Right atrium auricular region (tissue), 2 donors: ENCODE measurements around the gene FTHL17. TPM values are rescaled to one million over a fixed set of nuclear protein-coding genes. Genes with fewer than 3 reads are reported as not detected.

Source experiments
- DNase-seq: peaks from one replicate; pipeline ENCODE4 v3.0.0-alpha.2; 2019; ENCODE audit warnings: low spot score
- H3K27ac ChIP-seq, 2 donors: fragments of 200-600 bp; sonication (generic); 1 replicate in 1 of 2; 2 replicates in 1 of 2; pipeline ENCODE4 v1.5.1; 2016 to 2019
- H3K27me3 ChIP-seq, 2 donors: fragments of 200-600 bp; sonication (generic); one replicate each; pipeline versions ENCODE4 v1.5.1 to v1.6.0; 2017 to 2019
- H3K36me3 ChIP-seq: fragments of 200-600 bp; sonication (generic); one replicate; pipeline ENCODE4 v1.5.1; 2016
- H3K4me1 ChIP-seq, 2 donors: fragments of 200-600 bp; sonication (generic); one replicate each; pipeline versions ENCODE4 v1.5.1 to v1.6.0; 2017 to 2019
- H3K4me3 ChIP-seq, 2 donors: fragments of 200-600 bp; sonication (generic); 1 replicate in 1 of 2; 2 replicates in 1 of 2; pipeline ENCODE4 v1.5.1; 2017 to 2019; ENCODE audit warnings: mild to moderate bottlenecking in 1 of 2, moderate library complexity in 1 of 2
- H3K9me3 ChIP-seq, 2 donors: fragments of 200-600 bp; sonication (generic); one replicate each; pipeline ENCODE4 v1.5.1; 2019
- total RNA-seq, 2 donors: library from RNA; depleted of rRNA; stranded (reverse); fragments of >200 nt; gene quantifications; one replicate each; pipeline ENCODE4 v1.1.0, GENCODE V29; 2016
- TF ChIP-seq, protein P1 (sequence below), 2 donors: fragments of 200-600 bp; sonication (generic); IDR thresholded peaks; one replicate each; pipeline ENCODE4 v1.5.1; 2019; ENCODE audit warnings: antibody characterized with exemption in 2 of 2

FTHL17 gene
- not detected for total RNA-seq

DNA sequence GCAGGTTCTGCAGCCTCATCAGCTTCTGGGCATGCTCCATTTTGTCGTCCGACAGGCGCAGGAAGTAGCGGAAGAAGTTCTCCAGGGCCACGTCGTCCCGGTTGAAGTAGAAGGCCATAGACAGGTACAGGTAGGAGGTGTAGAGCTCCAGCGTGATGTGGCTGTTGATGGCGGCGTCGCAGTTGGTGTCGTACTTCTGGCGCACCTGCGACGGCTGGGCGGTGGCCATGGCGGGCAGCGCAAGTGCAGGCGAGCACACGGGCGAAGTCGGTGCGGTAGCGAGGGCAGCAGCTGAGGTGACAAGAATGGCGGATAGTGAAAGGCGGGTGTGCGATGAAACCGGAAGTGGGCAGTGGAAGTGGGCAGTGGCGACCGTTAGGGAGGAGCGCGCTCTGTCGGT is at the start of gene FTHL17:
Gene FTHL17 (minus strand): TSS at position 317 of the 400 bp plus-strand sequence. CDS start 88 bp downstream, at position 229.
- Histone ChIP-seq H3K9me3 (peaks cover 0 to 13% of the 10 kb centered on the region in 2 donors), H3K27ac (no peak within 1 kb of the TSS), H3K36me3 (no peaks in the 10 kb centered on the region), H3K27me3 (no peaks in the 10 kb centered on the region), H3K4me1 (no peaks in the 10 kb centered on the region), H3K4me3 (no peak within 1 kb of the TSS)
- TF ChIP-seq, protein P1, sequence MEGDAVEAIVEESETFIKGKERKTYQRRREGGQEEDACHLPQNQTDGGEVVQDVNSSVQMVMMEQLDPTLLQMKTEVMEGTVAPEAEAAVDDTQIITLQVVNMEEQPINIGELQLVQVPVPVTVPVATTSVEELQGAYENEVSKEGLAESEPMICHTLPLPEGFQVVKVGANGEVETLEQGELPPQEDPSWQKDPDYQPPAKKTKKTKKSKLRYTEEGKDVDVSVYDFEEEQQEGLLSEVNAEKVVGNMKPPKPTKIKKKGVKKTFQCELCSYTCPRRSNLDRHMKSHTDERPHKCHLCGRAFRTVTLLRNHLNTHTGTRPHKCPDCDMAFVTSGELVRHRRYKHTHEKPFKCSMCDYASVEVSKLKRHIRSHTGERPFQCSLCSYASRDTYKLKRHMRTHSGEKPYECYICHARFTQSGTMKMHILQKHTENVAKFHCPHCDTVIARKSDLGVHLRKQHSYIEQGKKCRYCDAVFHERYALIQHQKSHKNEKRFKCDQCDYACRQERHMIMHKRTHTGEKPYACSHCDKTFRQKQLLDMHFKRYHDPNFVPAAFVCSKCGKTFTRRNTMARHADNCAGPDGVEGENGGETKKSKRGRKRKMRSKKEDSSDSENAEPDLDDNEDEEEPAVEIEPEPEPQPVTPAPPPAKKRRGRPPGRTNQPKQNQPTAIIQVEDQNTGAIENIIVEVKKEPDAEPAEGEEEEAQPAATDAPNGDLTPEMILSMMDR (IDR thresholded peaks at IDR 0.05), result no peak
- DNase-seq, result no peak

DNA sequence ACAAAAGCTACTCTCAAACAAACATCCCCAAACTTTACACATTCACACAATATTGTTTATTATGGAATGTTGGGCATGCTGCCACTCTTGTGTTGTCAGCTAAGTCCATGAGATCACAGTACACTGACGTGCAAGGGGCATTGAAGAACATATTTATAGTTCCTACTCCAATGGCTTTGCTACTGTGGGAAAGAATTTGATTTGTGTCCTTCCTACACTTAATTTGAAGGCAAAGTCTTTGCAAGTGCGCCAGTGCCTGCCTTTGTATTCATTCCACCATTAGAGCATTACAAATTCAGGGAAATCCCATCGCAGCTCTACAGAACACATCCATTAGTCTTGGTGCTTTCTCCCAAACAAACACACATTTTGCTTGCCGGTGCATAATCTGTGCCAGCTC is 45.4 kb upstream of the FTHL17 start:
- Histone ChIP-seq H3K27ac (no peak overlapping the region), H3K36me3 (no peaks in the 10 kb centered on the region), H3K27me3 (no peaks in the 10 kb centered on the region), H3K4me1 (no peaks in the 10 kb centered on the region), H3K4me3 (no peak overlapping the region), H3K9me3 (no peaks in the 10 kb centered on the region)
- TF ChIP-seq, protein P1 (IDR thresholded peaks at IDR 0.05), result no peak
- DNase-seq, result no peak

DNA sequence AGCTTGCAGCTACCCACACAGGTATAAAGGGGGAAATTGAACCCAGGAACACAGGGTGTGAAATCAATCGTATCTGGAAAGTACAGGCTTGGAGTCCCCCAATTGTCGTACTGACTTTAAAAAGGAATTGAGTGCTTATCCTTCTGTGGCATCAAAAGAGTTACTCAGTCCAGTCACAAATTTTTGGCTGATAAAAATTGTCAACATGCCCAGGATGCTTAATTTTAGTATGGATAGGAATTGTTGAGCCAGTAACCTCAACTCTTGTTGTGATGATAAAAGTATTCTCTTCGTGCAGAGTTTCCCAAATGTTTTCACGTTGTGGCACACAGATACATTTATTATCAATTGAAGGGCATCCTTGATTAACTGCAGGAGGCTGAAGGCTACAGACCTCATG is 43.6 kb upstream of the FTHL17 start:
- H3K27ac ChIP-seq, result no peak overlapping the region
- H3K4me3 ChIP-seq, result no peak overlapping the region
- H3K27me3 ChIP-seq, result no peaks in the 10 kb centered on the region
- no peaks in the 10 kb centered on the region for H3K36me3 ChIP-seq
- no peaks in the 10 kb centered on the region for H3K4me1 ChIP-seq
- DNase-seq, result no peak
- TF ChIP-seq, protein P1 (IDR thresholded peaks at IDR 0.05), result no peak
- no peaks in the 10 kb centered on the region for H3K9me3 ChIP-seq

DNA sequence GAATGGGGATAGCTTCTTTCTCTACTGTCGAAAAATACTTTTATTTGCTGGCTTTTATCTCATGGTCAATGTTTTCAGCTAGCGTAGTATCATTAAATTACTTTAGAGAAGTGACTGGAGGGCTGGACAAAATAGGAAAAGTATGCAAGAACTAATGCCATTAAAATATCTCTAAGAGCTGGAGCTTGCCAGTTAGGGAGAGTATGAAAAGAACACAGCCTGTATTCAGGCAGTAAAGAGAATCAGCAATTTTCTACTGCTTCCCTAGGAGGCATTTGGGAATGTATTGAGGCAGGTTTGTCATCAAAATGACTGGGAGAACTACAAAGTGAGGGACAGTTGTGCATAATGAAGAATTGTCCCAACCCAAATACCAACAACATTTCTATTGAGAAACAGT is 43.0 kb upstream of the FTHL17 start:
- Histone ChIP-seq H3K27ac (no peak overlapping the region), H3K9me3 (peaks cover 0 to 3% of the 10 kb centered on the region in 2 donors), H3K36me3 (no peaks in the 10 kb centered on the region), H3K4me1 (no peaks in the 10 kb centered on the region), H3K4me3 (no peak overlapping the region), H3K27me3 (no peaks in the 10 kb centered on the region)
- TF ChIP-seq, protein P1 (IDR thresholded peaks at IDR 0.05), result no peak
- no peak for DNase-seq

DNA sequence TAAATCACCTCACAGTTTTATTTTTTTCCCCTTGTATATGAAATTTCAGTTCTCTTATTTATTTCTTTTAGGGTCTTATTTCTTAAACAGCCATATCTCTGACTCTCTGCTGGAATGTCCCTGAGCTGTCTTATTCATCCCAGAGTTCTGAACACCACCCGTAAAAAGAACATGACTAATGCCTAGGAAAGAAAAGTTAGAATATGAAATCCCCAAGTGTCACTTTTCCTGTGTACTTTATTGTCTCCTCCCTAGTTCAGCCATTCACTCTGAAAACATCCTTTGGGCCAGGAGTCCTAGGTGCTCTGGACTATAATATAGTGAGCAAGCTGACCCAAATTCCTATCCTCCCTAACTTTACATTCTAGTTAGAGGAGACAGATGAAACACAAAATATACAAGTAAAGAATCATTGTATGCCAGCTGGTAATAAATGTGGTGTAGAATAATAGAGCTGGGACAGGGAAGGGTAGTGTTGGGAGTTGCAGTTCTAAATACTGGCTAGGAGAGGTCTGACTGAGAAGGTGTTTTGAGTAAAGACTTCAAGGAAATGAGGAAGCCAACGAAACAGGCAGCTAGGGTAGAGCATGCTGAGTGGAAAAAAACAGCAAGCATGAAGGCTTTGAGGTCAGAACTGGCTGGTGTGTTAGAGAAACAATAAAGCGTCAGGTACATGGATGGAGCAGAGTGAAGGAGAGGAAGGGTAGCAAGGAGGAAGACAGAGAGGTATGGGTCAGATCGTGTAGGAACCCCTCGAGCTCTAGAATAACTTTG is 40.6 kb upstream of the FTHL17 start:
- no peak for DNase-seq
- Histone ChIP-seq H3K9me3 (peaks cover 0 to 7% of the 10 kb centered on the region in 2 donors), H3K36me3 (no peaks in the 10 kb centered on the region), H3K4me1 (no peaks in the 10 kb centered on the region), H3K4me3 (no peak overlapping the region), H3K27ac (no peak overlapping the region), H3K27me3 (no peaks in the 10 kb centered on the region)
- TF ChIP-seq, protein P1 (IDR thresholded peaks at IDR 0.05), result no peak

DNA sequence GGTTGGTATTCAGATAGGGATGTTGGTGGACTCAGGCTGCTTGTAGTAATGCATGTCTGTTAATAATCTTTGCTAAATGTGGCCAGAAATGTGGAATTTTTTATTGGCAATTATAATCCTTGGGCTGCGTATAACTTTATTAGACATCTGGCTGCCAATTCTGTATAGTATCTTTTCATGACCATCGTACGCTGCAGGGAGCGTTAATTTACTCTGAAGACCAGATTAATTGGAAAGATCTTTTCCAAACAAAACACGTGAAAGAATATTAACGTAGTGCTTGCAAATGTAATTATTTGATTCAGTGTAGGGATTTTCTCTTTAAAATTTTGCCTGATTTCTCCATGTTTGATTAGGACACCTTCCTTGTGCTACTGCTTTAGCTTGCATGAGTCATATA is 38.8 kb upstream of the FTHL17 start:
- no peaks in the 10 kb centered on the region for H3K4me1 ChIP-seq
- DNase-seq, result no peak
- TF ChIP-seq, protein P1 (IDR thresholded peaks at IDR 0.05), result no peak
- H3K36me3 ChIP-seq, result no peaks in the 10 kb centered on the region
- no peak overlapping the region for H3K27ac ChIP-seq
- peaks cover 0 to 7% of the 10 kb centered on the region in 2 donors for H3K9me3 ChIP-seq
- H3K4me3 ChIP-seq, result no peak overlapping the region
- H3K27me3 ChIP-seq, result no peaks in the 10 kb centered on the region
